ENCODE data around the gene OCA2. TPM values are rescaled to one million over a fixed set of nuclear protein-coding genes. Genes with fewer than 3 reads are reported as not detected.

OCA2 gene
- total and polyA plus RNA-seq, 2 of the 4 experiments (the other 2 are of a cell fraction): under 0.01 to 0.03 TPM

DNA sequence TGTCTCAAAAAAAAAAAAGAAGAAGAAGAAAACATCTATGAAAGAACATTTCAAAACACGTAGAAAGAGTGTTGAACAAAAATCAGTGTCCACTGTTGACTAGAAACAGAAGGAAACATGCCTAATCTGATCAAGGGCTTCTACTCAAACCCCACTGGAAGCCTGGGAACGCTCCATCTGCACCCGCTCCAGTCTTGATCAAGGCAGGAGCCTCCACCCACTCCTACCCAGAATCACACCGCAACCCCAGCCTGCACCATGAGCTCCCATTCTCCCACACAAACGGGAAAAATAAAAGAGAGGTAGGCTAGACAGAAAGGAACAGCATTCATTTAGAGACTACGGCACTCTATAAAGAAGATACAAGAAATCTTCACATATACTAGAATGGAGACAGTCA lies 40.9 kb upstream of the OCA2 start:
- no peak overlapping the region for H2BK120ac ChIP-seq (ENCODE audit: low read depth, low read length)
- ChIA-PET CTCF (no interaction called here), POLR2A (ENCODE audit: unreplicated experiment) (no interaction called here)

More for the DNA sequence above, 40.9 kb upstream of the OCA2 start:
- H3K79me1 ChIP-seq (ENCODE audit: low read depth in 1 of 2, low read length in 2 of 2): peaks cover 0 to 3% of the 10 kb centered on the region in 2 experiments; a peak in 1 of 4 replicates
- no peak overlapping the region for H3K23ac ChIP-seq (ENCODE audit: low read depth, low read length)
- H3K4ac ChIP-seq (ENCODE audit: low read depth, low read length): no peak overlapping the region
- H3K9me3 ChIP-seq (ENCODE audit: control insufficient read depth, insufficient read depth, low read length): no peaks in the 10 kb centered on the region
- no peaks in the 10 kb centered on the region for H4K20me1 ChIP-seq (ENCODE audit: insufficient read depth, low read length)
- H4K91ac ChIP-seq (ENCODE audit: insufficient read depth, low read depth, low read length): no peak overlapping the region
- H3K4me1 ChIP-seq (ENCODE audit: control insufficient read depth, insufficient read depth, low read length): no peaks in the 10 kb centered on the region
- H4K5ac ChIP-seq (ENCODE audit: low read depth, low read length): no peak overlapping the region
- no peak overlapping the region for H3K9ac ChIP-seq (ENCODE audit: low read depth, low read length)
- peaks cover 37% of the 10 kb centered on the region for H3K36me3 ChIP-seq (ENCODE audit: control insufficient read depth, insufficient read depth, low read length)
- H3K27ac ChIP-seq (ENCODE audit: insufficient read depth, low read length): no peak overlapping the region
- H2AFZ ChIP-seq (replicated peaks; ENCODE audit: low read length, poor library complexity): no peak overlapping the region
- WGBS, 2 experiments (ENCODE audit: extremely low coverage in 2 of 2, insufficient read length in 1 of 2): no CpG with 5 or more reads among the region's 6 CpGs
- no peak overlapping the region for H3K14ac ChIP-seq (replicated peaks; ENCODE audit: low read depth, low read length)
- H3K4me3 ChIP-seq (ENCODE audit: insufficient read depth, low read depth, low read length): no peak overlapping the region
- H3K27me3 ChIP-seq (ENCODE audit: control insufficient read depth, insufficient read depth, low read length): no peaks in the 10 kb centered on the region
- no peak overlapping the region for H3K18ac ChIP-seq (ENCODE audit: low read depth, low read length)
- in situ Hi-C loops (cut with MboI; ENCODE audit: low sequenced_read_pairs): no loop called here
- ATAC-seq (ENCODE audit: low read depth) (no peak), DNase-seq (no peak)
- no peak overlapping the region for H3K56ac ChIP-seq (ENCODE audit: extremely low read depth, insufficient read depth, low read length)
- H3K9me1 ChIP-seq (ENCODE audit: insufficient read depth, low read length): peaks cover 3% of the 10 kb centered on the region; the same call in 1 of the 2 replicates
- dilution Hi-C loops (cut with HindIII; ENCODE audit: low sequenced_read_pairs, unreplicated experiment): no loop called here
- no TSS peak for BruUV-seq (replicated peaks)
- H2BK15ac ChIP-seq (ENCODE audit: low read depth, low read length): no peak overlapping the region
- H2BK5ac ChIP-seq (ENCODE audit: low read depth, low read length, poor library complexity, severe bottlenecking): no peak overlapping the region
- no peak overlapping the region for H2BK20ac ChIP-seq (ENCODE audit: low read depth, low read length)
- intact Hi-C loops (cut with micrococcal nuclease): no loop called here
- H3K4me2 ChIP-seq (ENCODE audit: low read depth, low read length): no peak overlapping the region
- H2AK5ac ChIP-seq (ENCODE audit: low read depth, low read length): no peak overlapping the region
- H2AK9ac ChIP-seq (replicated peaks; ENCODE audit: low read depth, low read length, poor library complexity): no peak overlapping the region
- TF ChIP-seq CTCF (conservative IDR thresholded peaks at IDR 0.05; ENCODE audit: low read depth, low read length) (no peak), FOS (IDR thresholded peaks at IDR 0.05; ENCODE audit: low read depth, low read length) (no peak), RAD21 (IDR thresholded peaks at IDR 0.05; ENCODE audit: low read length) (no peak), NFE2L2 (IDR thresholded peaks at IDR 0.05; ENCODE audit: low read depth, low read length) (no peak)
- TF ChIP-seq, protein P1, sequence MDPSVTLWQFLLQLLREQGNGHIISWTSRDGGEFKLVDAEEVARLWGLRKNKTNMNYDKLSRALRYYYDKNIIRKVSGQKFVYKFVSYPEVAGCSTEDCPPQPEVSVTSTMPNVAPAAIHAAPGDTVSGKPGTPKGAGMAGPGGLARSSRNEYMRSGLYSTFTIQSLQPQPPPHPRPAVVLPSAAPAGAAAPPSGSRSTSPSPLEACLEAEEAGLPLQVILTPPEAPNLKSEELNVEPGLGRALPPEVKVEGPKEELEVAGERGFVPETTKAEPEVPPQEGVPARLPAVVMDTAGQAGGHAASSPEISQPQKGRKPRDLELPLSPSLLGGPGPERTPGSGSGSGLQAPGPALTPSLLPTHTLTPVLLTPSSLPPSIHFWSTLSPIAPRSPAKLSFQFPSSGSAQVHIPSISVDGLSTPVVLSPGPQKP (IDR thresholded peaks at IDR 0.05; ENCODE audit: borderline replicate concordance, low read depth, low read length): no peak
- no peak overlapping the region for H4K8ac ChIP-seq (ENCODE audit: low read depth in 2 of 2, low read length in 2 of 2)

Measured in IMR-90 (cell line).